Left ventricle myocardium superior (tissue), 1 donor: ENCODE results near the gene GRK5. TPM values are rescaled to one million over a fixed set of nuclear protein-coding genes. Genes with fewer than 3 reads are reported as not detected.

ENCODE experiments used
- ATAC-seq: fragments of 200-7000 bp; cut with Tn5 transposase; one replicate; pipeline ENCODE4 v1.9.1; 2020; ENCODE audit warnings: mild to moderate bottlenecking, moderate library complexity
- DNase-seq: peaks from one replicate; pipeline ENCODE4 v3.0.0-alpha.2; 2020
- intact Hi-C: fragments of 100-400 bp; cut with micrococcal nuclease; formaldehyde crosslinking; loops from one replicate; pipeline ENCODE4 v1.11.0; 2022
- total RNA-seq: library from RNA; stranded (reverse); fragmentation: NEBNext Ultra II Directional; extraction: Animal tissue kit (Norgen Biotek cat#: 25700); gene quantifications from one replicate; pipeline ENCODE4 v1.2.1, GENCODE V29; 2021
- donor health status: DM: no; HTN: yes; CAD: no; lungs with severe emphysema.

The GRK5 gene
- total RNA-seq, 1 donor from 2014 or later, result 43.4 TPM

GRCh38 chr10:119401671-119402395 lies 194.5 kb downstream of the GRK5 start:
- DNase-seq, result peak; percentile 78
- intact Hi-C loops, result no loop called here
- peak; percentile 91 for ATAC-seq

DNA sequence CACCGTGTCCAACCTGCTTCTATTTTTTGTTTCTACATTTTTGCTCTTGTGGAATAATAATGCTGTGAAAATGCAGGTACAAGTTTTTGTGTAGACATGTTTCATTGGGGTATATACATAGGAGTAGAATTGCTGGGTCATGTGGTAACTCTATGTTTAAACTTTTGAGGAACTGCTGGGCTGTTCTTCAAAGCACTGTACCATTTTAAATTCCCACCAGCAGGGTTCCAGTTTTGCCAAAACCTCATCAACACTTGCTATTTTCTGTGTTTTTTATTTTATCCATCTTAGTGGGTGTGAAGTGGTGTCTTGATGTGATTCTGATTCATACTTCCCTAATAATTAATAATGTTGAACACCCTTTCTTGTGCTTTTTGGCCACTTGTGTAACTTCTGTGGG lies 196.6 kb downstream of the GRK5 start:
- no peak for DNase-seq
- intact Hi-C loops, result no loop called here
- no peak for ATAC-seq

DNA sequence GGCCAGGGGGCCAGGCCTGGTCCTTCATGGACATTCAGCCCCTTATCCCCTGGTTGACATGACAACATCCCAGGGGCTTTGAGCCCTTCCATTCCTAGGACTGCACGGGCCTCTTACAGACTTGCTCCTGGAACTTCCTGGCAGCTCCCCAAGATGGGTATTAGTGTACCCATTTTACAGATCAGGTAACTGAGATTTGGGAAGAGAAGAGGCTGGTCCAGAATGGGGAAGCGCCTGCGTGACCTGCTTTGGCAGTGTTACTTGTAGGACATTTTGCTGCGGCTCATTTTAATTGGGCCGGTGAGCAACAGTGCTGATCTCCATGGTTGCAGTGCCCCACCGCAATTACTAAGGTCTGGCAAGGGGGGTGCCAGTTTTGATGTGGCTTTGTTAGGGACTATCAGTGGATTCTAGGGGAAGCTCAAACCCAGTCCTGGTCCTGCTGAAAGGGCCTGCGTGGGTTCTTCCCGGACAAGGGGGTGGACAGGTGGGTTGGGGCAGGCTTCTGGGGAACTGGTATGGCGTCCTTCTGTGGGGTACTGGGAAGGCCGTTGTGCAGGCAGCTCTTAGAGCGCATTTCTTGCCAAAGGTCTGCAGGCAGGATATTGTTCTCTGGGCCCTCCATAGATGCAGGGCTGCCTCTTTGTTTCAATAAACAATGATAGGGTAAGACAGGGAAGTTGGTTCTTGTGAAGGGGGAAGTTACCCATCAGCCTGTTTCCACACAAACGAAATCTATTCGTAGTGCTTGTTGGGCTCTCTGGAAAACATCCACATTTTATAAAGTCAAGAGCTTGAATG lies 197.5 kb downstream of the GRK5 start:
- DNase-seq (no peak), ATAC-seq (no peak)
- intact Hi-C loops, result no loop called here

DNA sequence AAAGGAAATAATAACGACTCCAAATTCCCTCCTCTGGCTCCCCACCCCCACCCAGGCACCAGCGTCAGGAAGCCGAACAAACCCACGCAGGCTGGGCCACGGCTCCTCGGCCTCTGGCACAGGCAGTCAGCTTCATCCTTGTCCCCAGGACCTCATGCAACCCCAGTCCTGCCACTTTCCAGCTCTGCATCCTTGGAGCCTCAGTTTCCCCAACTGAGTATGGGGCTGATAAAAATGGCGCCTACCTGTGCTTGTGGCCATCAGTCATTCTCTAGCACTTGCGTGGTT lies 198.1 kb downstream of the GRK5 start:
- no peak for ATAC-seq
- intact Hi-C loops, result no loop called here
- no peak for DNase-seq

DNA sequence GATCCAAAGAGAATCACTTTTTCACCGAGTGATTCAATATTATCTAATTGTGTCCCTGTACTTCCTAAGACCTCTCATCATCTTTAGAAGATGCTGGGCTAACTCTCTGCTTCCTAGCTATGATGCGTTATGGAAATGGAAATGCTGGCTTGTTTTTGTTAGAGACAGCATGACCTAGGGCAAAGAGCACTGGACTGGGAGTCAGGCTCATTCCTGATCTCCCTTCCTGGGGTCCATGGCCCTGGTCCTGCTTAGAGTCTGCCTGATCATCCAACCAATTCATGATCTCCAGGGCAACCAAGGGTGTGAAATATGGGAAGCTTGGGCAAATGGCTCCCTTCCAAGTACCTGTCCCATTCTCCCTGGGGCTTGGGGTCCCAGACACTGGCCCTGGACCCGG lies 198.8 kb downstream of the GRK5 start:
- no peak for DNase-seq
- intact Hi-C loops, result no loop called here
- ATAC-seq, result no peak

- ATAC-seq, result no peak
- intact Hi-C loops, result no loop called here
- DNase-seq, result no peak
Observed at GRCh38 chr10:119406601-119407253, 199.4 kb downstream of the GRK5 start.

- intact Hi-C loops, result no loop called here
- ATAC-seq (peak; percentile 6), DNase-seq (no peak)
Observed at GRCh38 chr10:119407254-119407777, 199.9 kb downstream of the GRK5 start.

- DNase-seq (no peak), ATAC-seq (no peak)
- intact Hi-C loops, result no loop called here
Observed at GRCh38 chr10:119408072-119408471, 200.7 kb downstream of the GRK5 start.

GRCh38 chr10:119408969-119409371 lies 201.6 kb downstream of the GRK5 start:
- DNase-seq (no peak), ATAC-seq (no peak)
- intact Hi-C loops, result no loop called here

DNA sequence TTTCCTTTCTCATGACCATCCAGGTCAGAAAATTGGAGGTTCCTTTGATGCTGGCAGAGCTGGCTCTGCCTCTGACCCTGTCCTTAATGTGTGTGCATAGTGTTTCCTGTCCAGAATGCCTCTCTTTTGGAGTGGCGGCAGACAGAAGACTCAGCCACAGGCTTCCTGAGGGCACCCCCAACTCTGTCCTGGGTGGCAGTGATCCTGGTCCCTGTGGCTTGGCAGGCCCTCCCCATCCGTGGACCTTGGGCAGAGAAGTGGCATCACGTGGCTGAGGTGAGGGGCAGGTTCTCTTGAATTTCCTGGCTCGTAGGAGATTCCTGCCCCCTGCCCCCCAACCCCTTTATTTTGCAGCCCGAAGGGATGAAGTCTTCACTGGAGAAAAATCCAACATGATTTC lies 202.0 kb downstream of the GRK5 start:
- ATAC-seq, result no peak
- no peak for DNase-seq
- intact Hi-C loops, result no loop called here

GRCh38 chr10:119409906-119410305 lies 202.5 kb downstream of the GRK5 start:
- DNase-seq (peak; percentile 92), ATAC-seq (peak; percentile 74)
- intact Hi-C loops, result loop anchor here (10.0 kb wide), 1 partner anchor 205 kb away; the partner anchor contains the start of gene GRK5

DNA sequence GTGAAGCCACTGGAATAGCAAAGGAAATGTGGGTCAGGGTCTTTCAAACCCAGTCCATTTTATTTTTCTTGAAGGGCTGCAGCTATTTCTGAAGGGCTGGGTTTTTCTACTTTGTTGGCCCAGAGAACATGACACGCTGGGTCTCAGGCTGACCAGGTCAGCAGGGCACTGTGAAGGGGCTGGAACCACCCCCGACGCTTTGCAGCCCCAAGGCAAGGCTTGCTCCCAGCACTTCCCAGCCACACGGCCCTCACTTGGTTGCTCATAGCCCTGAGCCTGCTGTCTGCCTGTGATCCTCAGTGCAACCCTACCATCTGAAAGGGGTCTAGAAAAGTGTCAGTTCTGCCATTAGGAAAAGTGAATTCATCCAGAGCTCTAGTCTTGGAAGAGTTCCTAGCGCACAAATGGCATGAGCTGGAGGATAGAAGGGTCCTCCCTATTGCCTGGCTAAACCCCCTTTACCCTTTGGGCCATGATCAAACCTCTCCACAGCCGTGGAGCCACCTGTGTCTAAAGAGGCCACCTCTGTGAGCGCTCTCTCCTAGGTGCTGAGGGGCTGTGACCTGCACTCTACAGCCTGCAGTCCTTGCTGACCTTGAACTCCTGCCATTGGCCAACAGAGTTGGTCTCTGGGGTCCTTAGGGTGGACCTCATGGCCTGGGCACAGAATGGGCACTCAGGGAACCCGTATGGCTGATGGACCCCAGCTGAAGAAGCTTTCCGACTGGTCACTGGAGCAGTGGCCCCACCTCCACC lies 203.2 kb downstream of the GRK5 start:
- intact Hi-C loops, result loop anchor here (10.0 kb wide), 1 partner anchor 206 kb away; the partner anchor contains the start of gene GRK5
- peak; percentile 29 for DNase-seq
- no peak for ATAC-seq

DNA sequence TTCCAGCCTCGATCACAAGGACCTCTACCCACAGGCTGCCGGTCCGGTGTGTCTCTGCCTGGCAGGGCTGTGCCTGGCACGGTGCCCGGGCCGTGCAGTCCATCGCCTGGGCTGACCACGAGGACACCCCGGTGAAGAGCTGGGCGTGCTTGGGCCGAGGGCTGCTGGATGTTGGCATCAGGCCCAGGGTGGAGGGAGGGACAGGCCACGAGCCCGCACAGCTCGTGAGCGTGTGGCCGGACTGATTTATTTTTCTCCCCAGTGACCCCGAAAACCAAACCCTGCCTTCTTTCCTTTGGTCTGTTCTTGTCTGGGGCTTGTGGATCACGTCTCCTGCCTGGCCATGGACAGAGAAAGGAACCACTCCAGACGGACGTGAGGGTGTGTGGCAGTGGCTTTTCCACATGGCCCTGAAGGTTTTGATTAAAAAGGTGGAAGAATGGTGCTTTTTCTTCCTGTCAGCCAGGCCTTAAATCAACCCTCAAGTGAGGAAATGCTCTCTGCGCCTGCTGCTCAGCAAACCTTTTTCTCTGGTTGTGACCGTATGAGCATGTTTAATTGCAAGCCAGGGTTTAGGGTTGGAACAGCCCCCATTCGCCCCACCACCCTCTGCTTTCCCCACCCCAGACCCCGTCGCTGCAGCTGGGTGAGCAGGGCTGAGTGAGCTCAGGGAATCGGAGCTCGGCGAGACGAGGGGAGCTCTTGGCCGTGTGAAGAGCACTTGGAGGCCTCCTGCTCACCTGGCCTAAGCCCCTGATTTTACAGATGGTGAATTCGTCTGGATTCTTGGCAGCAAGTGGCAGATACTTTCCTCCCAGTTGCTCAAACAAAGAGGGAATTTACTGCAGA lies 205.1 kb downstream of the GRK5 start:
- ATAC-seq, result peak; percentile 43
- DNase-seq, result peak; percentile 88
- intact Hi-C loops, result loop anchor here (10.0 kb wide), 1 partner anchor 208 kb away; the partner anchor contains the start of gene GRK5

- intact Hi-C loops, result loop anchor here (10.0 kb wide), 1 partner anchor 208 kb away; the partner anchor contains the start of gene GRK5
- DNase-seq (no peak), ATAC-seq (no peak)
Observed at GRCh38 chr10:119413093-119413453, 205.7 kb downstream of the GRK5 start.

DNA sequence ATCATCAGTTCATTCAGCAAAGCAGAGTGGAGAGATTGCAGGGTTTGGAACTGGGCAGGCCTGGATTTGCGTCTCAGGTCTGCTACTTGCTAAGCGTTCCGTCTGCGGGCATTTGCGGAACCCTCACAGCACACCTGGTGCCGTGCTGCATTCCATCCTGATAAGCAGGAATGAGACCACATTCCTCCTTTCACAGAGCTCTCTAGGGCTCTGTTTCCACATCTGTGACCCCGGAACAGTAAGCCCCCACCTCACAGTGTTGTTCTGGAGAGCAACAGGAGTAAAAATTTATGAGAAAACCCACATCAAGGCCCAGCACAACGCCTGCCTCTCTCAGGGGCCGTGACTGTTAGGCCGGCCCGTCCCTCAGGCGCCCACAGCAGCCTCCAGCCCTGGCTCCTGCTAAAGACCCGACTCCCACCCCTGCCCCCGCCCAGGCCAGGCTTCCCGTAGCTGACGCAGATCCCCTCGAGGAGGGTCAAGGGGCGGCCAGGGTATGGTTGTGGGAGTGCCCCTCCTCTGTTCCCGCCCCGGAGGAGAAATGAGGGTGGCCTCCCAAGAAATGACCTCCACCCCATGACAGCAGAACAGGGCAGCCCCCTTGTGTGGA lies 206.2 kb downstream of the GRK5 start:
- DNase-seq, result peak; percentile 72
- intact Hi-C loops, result loop anchor here (10.0 kb wide), 1 partner anchor 209 kb away; the partner anchor contains the start of gene GRK5
- peak; percentile 24 for ATAC-seq

GRCh38 chr10:119414081-119414611 lies 206.8 kb downstream of the GRK5 start:
- peak; percentile 49 for DNase-seq
- intact Hi-C loops, result loop anchor here (10.0 kb wide), 1 partner anchor 209 kb away; the partner anchor contains the start of gene GRK5
- ATAC-seq, result peak; percentile 10

DNA sequence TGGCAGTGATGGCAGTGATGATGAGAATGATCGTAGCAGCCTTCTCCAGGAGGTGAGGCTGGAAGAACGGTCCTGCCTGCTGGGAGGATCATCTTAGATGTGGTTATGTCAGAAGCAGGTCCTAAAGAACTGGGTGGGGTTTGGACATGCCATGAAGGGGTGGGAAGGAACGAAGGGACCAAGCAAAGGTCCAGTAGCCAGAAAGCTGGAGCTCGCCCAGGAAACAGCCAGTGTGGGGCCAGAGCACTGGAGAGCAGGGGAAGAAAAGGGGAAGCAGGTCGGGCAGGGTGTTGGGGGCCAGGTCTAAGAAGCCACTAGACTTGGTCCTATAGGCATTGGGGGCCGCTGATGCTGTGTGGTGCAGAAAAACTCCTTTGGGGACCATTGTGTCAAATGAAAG lies 207.8 kb downstream of the GRK5 start:
- intact Hi-C loops, result loop anchor here (10.0 kb wide), 1 partner anchor 210 kb away; the partner anchor contains the start of gene GRK5
- DNase-seq, result peak; percentile 56
- ATAC-seq, result peak; percentile 1
